ENCODE results near the gene ACTL7B.
"Not testable (repeated sequence)": the region's sequence is repeated elsewhere in the genome, so short reads cannot be mapped to it uniquely, and the experiment has no call there.

The ACTL7B gene

GRCh38 chr9:108855888-108856287 is at the start of gene ACTL7B:
Gene ACTL7B, minus strand, starts transcription at chr9:108855986. Its CDS starts 56 bp downstream, at chr9:108855930.
- DNase-seq, result no peak

- no peak for DNase-seq
These were observed 49.7 kb upstream of the ACTL7B start for GRCh38 chr9:108905494-108905893.

- DNase-seq, result no peak
These were observed 48.4 kb upstream of the ACTL7B start for GRCh38 chr9:108904161-108904560.

DNA sequence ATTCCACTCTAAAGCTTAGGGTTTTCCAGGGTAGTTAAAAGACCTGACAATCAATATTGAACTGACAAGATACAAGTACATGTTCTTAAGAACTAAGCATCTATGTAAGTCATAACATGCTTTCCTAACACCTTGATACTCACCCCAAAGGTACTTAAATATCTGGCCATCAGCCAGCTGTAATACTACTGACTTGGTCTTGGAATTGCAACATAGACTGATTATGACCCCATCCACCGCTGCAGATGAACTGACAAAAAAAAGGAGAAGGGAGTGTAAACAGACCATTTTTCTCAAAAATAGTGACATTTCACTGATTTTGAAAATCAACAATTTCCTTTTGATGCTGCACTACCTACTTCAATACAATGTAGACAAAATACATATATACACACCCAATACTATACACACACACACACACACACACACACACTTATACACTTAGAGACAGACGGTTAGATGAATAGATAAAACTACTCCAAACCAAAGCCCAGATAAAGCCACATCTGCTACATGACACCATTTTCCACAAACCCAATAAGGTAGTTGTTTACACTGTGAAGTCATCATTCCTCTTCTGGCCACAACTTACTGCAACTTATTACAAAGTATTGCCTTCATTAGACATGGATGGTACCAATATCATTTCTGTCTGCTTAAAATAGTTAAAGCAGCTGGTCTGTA is 47.8 kb upstream of the ACTL7B start:
- no peak for DNase-seq

DNA sequence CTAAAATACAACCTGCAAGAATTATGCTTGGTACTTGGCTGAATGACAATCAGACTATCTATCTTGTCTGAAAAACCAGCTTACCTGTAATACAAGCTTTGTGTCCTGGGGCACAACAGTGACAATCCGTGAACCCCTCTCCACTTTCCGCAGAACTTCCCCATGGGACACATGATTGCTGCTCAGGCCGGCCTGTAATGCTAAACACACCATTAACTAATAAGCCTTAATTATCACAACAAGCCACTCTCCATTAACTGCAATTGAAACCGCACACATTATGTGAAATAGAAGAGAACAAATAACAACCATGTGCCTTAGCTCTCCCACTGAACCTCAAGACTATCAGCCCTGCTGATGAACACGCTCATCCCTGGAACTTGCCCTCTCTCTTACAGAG is 44.4 kb upstream of the ACTL7B start:
- no peak for DNase-seq

GRCh38 chr9:108899023-108899695 is 43.4 kb upstream of the ACTL7B start:
- not testable (repeated sequence) for DNase-seq

DNA sequence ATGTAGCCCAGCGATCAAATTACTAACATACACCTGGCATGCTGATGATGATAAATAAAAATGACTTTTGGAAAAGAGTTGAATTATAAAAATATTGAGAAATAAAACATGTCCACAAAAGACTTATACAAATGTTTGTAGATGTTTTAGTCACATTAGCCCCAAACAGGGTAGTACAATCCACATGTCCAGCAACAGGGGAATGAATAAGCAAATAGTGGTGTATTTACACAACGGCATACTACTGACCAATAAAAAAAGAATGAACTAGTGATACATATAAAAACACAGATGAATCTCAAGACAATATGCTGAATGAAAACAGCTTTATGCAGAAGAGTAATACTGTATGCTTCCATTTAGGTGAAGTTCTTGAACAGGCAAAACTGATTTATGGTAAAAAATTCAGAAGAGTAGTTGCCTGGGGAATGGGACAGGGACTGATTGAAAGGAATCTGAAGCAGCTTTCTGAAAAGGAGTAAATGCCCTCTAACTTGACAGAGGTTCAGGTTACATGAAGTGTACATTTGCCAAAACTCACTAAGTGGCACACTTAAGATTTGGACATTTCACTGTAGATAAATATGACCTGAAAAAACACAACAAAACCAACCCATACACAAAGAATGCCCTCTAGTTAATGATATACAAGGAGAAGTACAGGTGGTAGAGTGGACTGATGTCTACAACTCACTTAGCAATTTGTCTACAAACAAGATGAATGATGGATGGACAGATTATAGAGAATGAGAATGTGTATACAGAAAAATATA is 41.7 kb upstream of the ACTL7B start:
- no peak for DNase-seq

DNA sequence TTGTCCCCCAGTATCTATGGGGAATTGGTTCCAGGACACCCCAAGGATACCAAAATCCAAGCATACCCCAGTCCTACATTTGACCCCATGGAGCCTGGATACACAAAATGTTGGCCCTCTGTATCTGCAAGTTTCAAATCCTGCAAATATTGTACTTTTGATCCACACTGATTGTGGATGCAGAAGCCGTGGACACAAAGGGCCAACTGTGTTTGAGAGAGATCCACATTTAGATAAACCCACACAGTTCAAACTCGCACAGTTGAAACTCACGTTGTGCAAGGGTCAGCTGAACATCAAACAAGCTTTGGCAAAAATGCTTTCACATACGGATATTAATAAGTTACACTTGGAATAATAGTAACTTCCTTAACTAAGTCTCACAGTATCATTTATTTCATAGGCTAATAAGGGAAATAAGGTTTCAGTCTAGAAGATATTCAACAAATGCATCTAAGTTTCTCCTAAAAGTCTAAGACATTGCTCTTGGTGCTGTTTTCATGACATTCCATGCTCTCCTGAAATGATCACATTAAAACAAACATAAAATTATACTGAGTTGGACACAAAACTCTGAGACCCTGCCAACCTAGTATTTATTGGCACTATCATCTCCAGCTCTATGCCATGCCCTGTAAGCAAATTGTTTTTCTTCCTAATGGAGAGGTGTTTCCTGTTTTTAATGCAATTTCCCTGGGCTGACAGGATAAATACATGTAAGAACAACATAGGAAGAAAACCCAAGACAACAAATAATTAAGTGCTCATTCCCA is 38.6 kb upstream of the ACTL7B start:
- DNase-seq, result no peak

GRCh38 chr9:108889649-108890067 is 33.9 kb upstream of the ACTL7B start:
- DNase-seq, result peak in 1 of 2 donors; percentile 17

DNA sequence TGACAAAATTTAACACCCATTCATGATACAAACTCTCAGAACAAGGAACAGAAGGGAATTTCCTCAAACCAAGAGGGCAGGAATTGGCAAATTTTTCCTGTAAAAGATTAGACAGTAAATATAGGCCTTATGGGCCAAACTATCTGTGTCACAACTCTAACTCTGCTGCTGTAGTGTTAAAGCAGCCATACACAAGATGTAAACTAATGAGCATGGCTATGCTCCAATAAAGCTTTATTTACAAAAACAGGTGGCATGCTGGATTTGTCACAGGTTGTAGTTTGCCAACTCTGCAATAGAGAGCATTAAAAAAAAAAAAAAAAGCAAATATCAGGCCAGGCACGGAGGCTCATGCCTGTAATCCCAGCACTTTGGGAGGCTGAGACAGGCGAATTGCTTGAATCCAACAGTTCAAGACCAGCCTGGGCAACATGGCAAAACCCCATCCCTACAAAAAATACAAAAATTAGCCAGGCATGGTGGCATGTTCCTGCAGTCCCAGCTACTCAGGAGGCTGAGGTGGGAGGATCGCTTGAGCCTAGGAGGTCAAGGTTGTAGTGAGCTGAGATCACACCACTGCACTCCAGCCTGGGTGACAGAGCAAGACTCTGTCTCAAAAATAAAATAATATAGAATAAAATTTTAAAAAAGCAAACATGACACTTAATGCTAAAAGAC is 30.9 kb upstream of the ACTL7B start:
- DNase-seq, result not testable (repeated sequence)

DNA sequence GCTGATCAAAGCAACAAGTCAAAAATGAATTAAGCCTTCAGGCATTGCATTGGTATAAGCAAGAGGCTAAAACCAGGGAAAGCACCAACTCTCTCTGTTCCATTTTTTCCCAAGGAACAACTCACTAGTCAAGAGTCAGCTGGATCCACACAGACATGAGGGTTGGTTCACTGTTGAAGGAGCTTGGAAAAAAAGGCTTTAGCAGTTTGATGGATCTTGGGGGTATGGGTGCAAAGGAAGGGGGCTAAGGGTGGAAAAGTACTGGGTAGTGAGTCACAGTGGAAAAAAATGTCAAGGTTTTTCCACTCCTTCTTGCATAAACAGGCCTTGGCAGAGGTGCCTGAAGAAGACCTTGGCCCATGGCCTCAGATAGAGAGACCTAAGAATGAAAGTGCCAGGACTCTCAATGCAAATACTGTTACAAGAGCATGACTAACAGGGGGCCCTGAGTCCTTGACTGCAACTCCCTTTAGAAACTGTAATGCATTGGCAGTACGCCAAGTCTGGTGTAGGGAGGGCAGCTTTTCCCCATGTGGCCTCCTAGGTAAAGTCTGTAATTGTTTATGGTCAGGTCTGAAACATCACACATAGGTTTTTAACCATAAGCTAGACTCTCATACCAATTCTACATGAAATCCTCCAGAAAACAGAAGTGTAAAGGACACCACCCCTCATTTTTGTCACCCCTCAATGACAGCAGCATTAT is 30.0 kb upstream of the ACTL7B start:
- no peak for DNase-seq

DNA sequence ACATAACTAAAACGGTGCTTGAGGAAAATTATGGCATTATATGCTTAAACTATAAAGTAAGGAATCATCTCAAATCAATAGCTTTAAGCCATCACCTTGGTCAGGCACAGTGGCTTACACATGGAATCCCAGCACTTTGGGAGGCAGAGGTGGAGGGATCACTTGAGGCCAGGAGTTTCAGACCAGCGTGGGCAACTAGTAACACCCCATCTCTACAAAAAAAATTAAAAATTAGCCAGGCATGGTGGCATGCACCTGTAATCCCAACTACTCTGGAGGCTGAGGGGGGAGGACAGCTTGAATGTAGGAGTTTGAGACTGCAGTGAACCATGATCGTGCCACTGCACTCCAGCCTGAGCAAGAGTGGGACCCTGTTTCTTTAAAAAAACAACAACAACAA is 28.9 kb upstream of the ACTL7B start:
- no peak for DNase-seq

DNA sequence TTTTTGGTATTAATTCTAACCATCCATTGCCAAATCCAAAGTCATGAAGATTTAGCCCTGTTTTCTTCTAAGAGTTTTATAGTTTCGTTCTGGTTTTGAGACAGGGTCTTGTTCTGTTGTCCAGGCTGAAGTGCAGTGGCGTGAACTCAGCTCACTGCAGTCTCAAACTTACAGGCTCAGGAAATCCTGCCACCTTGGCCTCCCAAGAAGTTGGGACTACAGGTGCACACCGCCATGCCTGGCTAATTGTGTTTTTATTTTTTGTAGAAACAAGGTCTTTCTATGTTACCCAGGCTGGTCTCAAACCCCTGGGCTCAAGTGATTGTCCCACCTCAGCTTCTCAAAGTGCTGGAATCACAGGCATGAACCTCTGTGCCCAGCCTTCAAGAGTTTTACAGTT is 27.3 kb upstream of the ACTL7B start:
- no peak for DNase-seq

DNA sequence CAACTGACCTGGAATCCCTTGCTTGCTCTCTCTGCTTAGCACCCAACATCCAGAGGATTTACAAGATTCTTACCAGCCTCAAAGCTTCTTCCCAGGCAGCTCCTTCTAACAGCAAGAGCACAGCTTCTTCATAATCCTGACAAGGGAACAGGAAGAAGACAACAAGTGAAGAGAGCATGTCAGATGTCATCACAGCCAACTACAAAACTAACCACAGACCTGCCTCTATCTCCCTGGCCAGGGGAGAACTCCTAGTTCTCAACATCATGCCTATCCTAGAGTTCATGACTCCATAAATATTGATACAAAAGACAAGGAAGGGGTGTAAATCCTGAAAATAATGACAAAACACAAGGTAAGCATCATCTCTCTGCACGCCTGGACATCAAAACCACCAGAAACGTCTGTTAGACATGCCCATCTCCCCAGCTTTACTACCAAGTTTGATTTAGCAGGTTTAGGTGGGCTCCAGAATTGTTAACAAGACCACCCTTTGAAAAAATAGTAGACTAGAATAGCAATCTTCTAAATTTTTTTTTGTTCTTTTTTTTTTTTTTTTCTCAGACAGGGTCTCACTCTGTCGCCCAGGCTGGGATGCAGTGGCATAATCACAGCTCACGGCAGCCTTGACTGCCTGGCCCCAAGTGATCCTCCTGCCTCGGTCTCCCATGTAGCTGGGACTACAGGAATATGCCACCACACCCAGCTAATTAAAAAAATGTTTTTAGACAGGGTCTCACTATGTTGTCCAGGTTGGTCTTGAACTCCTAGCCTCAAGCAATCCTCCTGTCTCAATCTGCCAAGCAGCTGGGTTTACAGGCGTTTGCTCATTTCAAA is 26.5 kb upstream of the ACTL7B start:
- DNase-seq, result no peak

- DNase-seq, result no peak
These were observed 25.0 kb upstream of the ACTL7B start for GRCh38 chr9:108880738-108881316.

GRCh38 chr9:108877524-108877923 is 21.7 kb upstream of the ACTL7B start:
- DNase-seq, result no peak

- no peak for DNase-seq
These were observed 20.6 kb upstream of the ACTL7B start for GRCh38 chr9:108876425-108876824.

DNA sequence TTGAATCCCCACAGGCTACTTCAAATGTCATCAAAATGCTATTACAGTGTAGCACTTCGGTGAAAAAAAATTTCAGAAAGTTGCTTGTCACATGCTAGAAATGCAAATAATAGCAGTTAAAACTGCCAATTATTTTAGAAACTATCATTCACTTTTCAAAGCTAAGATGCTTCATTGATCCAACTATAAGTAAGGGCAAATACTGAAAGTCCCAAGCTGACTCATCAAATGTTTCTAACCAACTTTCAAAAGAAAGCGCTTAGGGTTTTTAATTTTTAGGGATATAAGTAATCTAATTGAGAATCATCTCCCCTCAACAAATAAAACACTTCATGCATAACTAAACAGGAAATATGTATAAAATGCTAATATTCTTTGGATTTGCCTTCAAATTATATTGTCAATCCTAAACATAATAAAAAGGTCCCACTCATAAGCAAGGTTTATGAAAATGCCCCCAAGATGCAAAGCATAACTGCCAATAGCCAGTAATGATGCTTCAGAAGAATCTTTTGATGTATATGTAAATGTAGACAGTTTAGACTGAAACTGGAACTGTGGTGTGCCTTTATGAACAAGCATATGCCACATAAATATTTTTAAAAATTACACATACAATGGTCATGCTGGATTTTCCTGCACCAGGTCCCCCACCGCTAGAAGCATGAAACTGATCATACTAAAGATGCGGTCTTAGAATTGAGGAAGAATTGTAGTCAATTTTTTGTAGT is 18.4 kb upstream of the ACTL7B start:
- no peak for DNase-seq

- no peak for DNase-seq
These were observed 13.4 kb upstream of the ACTL7B start for GRCh38 chr9:108869092-108869725.

Data from CD4-positive, alpha-beta T cell treated with Interleukin-4 for 1 hour (primary cell).